Fibroblast of lung (primary cell): Measurements from ENCODE around the gene SLC22A12. TPM values are rescaled to one million over a fixed set of nuclear protein-coding genes. Genes with fewer than 3 reads are reported as not detected.

Experiments used
- DNase-seq, 2 donors: peaks; one replicate each; pipeline versions ENCODE4 v3.0.0 to v3.0.0-alpha.2; 2010; ENCODE audit warnings: low read depth in 2 of 2
- H2AFZ ChIP-seq: 2 replicates; pipeline ENCODE4 v1.5.1; 2012; ENCODE audit warnings: low read length, control low read depth, inconsistent platforms
- H3K27ac ChIP-seq: 2 replicates; pipeline ENCODE4 v1.5.1; 2011; ENCODE audit warnings: low read length, control low read depth; ENCODE audit not compliant: insufficient read depth
- H3K27me3 ChIP-seq: 2 replicates; pipeline ENCODE4 v1.5.1; 2011; ENCODE audit warnings: mild to moderate bottlenecking, low read length; ENCODE audit not compliant: control insufficient read depth, insufficient read depth
- H3K36me3 ChIP-seq: 2 replicates; pipeline ENCODE4 v1.5.1; 2011; ENCODE audit warnings: low read length; ENCODE audit not compliant: control insufficient read depth, insufficient read depth
- H3K4me1 ChIP-seq: 2 replicates; pipeline ENCODE4 v1.5.1; 2011; ENCODE audit warnings: low read length; ENCODE audit not compliant: control insufficient read depth, insufficient read depth; ENCODE audit errors: extremely low read depth
- H3K4me2 ChIP-seq: 2 replicates; pipeline ENCODE4 v1.5.1; 2011; ENCODE audit warnings: low read length, control low read depth; ENCODE audit not compliant: insufficient read depth; ENCODE audit errors: extremely low read depth
- H3K4me3 ChIP-seq, 4 experiments: fragments of 200-600 bp in 1 of 4; sonication (generic) in 1 of 4; replicated peaks in 1 of 4; 2 replicates each; pipeline ENCODE4 v1.5.1; 2011 to 2016; ENCODE audit warnings: low read length in 4 of 4, low read depth in 3 of 4, mild to moderate bottlenecking in 3 of 4, control low read depth in 2 of 4, inconsistent platforms in 1 of 4, mixed read lengths in 1 of 4; ENCODE audit not compliant: insufficient read depth in 1 of 4; ENCODE audit errors: control extremely low read depth in 1 of 4
- H3K79me2 ChIP-seq: 2 replicates; pipeline ENCODE4 v1.5.1; 2012; ENCODE audit warnings: mild to moderate bottlenecking, low read length, inconsistent platforms; ENCODE audit not compliant: control insufficient read depth, insufficient read depth
- H3K9ac ChIP-seq: 2 replicates; pipeline ENCODE4 v1.5.1; 2011; ENCODE audit warnings: mild to moderate bottlenecking, low read length, control low read depth; ENCODE audit not compliant: insufficient read depth
- H3K9me3 ChIP-seq: 2 replicates; pipeline ENCODE4 v1.5.1; 2012; ENCODE audit warnings: low read depth, low read length; ENCODE audit not compliant: control insufficient read depth, insufficient read depth
- H4K20me1 ChIP-seq: 2 replicates; pipeline ENCODE4 v1.5.1; 2011; ENCODE audit warnings: low read length; ENCODE audit not compliant: control insufficient read depth, insufficient read depth; ENCODE audit errors: extremely low read depth
- EZH2 ChIP-seq: IDR thresholded peaks from 2 replicates; pipeline ENCODE4 v1.5.1; 2012; ENCODE audit warnings: low read length, control low read depth, mild to moderate bottlenecking; ENCODE audit errors: missing control alignments
- polyA plus RNA-seq, 2 donors: library from polyadenylated mRNA; depleted of rRNA in 1 of 2; stranded (reverse) in 1 of 2; unstranded in 1 of 2; fragments of >200 nt; gene quantifications; 2 replicates each; pipeline ENCODE4 v1.2.1, GENCODE V29; 2011 to 2012; ENCODE audit warnings: missing spikeins in 1 of 2
- total RNA-seq: library from RNA; depleted of rRNA; stranded (reverse); fragments of >200 nt; gene quantifications from 2 replicates; pipeline ENCODE4 v1.2.1, GENCODE V29; 2014
- TF ChIP-seq, protein P1 (sequence below), 2 donors: IDR thresholded peaks in 1 of 2; conservative IDR thresholded peaks in 1 of 2; 1 replicate in 1 of 2; 2 replicates in 1 of 2; pipeline ENCODE4 v1.5.1; 2011 to 2012; ENCODE audit warnings: low read length in 2 of 2, control low read depth in 1 of 2, inconsistent platforms in 1 of 2, low read depth in 1 of 2, mild to moderate bottlenecking in 1 of 2

Gene SLC22A12
- total and polyA plus RNA-seq, 2 donors (not counting 1 experiment from before 2014, with no cell fraction given): not detected

DNA sequence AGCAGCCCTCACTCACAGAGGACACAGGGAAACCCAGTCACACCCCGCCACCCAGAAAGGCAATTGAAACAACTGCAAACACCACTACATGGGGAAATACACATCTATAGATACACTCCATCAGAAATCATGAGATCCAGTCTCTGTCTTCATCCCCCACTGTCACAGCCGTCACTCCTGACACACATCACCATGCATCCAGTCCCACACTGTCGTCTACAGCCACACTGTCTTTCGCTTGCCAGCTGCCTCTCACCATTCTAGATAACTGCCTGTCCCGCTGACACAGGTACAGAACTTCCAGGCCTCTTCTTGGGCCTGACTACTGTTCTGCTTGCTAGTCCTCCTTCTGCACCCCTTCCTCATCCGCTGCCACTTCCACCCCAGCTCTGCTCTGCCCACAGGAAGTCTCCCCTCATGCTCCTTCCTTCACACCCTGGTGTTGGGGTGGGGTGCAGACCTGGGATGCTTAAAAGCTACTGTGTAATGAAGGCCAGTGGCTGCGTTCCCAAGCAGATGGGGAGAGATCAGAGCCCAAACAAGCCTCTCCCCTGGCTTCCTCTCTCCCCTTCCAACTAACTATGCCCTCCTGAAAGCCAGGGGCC is 42.6 kb downstream of the SLC22A12 start:
- no peak for TF ChIP-seq EZH2
- TF ChIP-seq, protein P1, sequence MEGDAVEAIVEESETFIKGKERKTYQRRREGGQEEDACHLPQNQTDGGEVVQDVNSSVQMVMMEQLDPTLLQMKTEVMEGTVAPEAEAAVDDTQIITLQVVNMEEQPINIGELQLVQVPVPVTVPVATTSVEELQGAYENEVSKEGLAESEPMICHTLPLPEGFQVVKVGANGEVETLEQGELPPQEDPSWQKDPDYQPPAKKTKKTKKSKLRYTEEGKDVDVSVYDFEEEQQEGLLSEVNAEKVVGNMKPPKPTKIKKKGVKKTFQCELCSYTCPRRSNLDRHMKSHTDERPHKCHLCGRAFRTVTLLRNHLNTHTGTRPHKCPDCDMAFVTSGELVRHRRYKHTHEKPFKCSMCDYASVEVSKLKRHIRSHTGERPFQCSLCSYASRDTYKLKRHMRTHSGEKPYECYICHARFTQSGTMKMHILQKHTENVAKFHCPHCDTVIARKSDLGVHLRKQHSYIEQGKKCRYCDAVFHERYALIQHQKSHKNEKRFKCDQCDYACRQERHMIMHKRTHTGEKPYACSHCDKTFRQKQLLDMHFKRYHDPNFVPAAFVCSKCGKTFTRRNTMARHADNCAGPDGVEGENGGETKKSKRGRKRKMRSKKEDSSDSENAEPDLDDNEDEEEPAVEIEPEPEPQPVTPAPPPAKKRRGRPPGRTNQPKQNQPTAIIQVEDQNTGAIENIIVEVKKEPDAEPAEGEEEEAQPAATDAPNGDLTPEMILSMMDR (conservative IDR thresholded peaks at IDR 0.05 in 1 of 2, IDR thresholded peaks at IDR 0.05 in 1 of 2; ENCODE audit: low read depth in 1 of 2, low read length in 2 of 2): no peak
- no peaks in the 10 kb centered on the region for H3K36me3 ChIP-seq
- H3K9me3 ChIP-seq: no peaks in the 10 kb centered on the region
- H3K9ac ChIP-seq: no peak overlapping the region
- no peaks in the 10 kb centered on the region for H3K4me1 ChIP-seq
- H3K79me2 ChIP-seq: no peaks in the 10 kb centered on the region
- no peak overlapping the region for H3K27ac ChIP-seq
- no peak for DNase-seq
- no peak overlapping the region for H2AFZ ChIP-seq
- no peaks in the 10 kb centered on the region for H4K20me1 ChIP-seq
- H3K4me2 ChIP-seq: no peak overlapping the region
- peaks cover 5% of the 10 kb centered on the region for H3K27me3 ChIP-seq
- H3K4me3 ChIP-seq: no peak overlapping the region

DNA sequence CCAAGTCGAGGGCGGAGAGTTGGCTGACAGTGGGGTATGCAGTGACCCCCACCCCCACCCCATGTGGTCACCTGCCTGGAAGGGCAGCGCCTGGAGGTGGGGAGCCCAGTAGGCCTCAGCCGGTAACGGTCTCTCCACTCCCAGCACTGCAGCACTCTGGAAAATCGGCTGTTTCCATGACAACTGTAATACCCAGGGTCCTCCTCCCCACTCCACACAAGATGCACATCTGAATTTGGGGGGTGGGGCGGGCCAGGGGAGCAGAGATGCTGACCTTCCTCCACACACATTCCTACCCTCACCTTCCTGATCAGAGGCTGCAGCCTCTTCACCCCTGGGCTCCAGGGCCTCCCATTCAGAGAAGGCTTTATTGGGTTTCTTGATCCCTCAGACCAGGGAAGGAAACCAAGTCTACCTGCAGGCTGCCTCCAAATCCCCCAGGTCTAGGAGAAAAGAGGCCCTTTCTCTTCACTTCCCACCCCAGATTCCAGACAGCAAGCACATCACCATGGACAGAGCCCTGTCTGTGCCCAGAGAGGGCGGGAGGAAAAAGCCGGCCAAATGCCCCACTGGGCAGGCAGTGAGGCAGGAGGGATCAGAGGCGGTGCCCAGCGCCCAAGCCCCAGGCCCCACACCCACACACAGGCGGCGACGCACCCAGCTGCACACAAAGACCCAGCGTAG is 46.5 kb downstream of the SLC22A12 start:
- TF ChIP-seq EZH2: no peak
- TF ChIP-seq, protein P1 (conservative IDR thresholded peaks at IDR 0.05 in 1 of 2, IDR thresholded peaks at IDR 0.05 in 1 of 2; ENCODE audit: low read depth in 1 of 2, low read length in 2 of 2): no peak
- Histone ChIP-seq H3K9me3 (no peaks in the 10 kb centered on the region), H3K4me3 (no peak overlapping the region), H3K4me2 (no peak overlapping the region), H3K4me1 (no peaks in the 10 kb centered on the region), H4K20me1 (no peaks in the 10 kb centered on the region), H3K9ac (no peak overlapping the region), H3K36me3 (no peaks in the 10 kb centered on the region), H3K27me3 (peaks cover 29% of the 10 kb centered on the region), H3K27ac (no peak overlapping the region), H3K79me2 (no peaks in the 10 kb centered on the region), H2AFZ (no peak overlapping the region)
- no peak for DNase-seq

DNA sequence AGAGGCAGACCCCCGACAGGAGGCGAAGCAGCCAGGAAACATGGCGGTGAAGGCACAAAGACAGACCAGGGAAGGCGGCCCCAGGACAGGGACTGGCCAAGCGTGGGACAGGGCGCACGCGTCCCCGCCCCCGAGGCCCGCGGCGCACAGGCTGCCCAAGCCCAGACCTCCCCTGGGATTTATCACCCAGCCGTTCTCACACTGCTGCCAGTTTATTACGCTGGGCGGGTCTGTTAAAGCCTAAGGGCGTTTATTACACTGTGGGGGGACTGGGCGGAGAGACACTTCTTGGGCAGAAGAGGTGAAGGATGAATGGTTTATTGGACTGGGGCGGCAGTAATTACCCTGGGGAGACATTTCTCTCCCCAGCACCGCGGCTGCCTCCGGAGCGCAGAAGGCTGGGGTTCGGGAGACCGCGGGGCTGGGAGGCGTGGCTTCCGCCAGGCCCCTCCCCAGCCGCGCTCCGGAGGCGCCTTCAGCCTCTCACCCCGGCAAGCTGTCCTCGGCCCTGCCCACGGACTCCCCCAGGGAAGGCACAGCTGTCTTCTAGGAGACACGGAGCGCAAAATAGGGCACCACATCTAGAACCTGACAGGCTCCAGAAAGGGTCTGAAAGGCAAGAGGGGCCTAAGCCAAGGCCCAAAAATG is 47.1 kb downstream of the SLC22A12 start:
- Histone ChIP-seq H3K9ac (no peak overlapping the region), H3K4me1 (no peaks in the 10 kb centered on the region), H2AFZ (no peak overlapping the region), H3K4me2 (no peak overlapping the region), H3K4me3 (no peak overlapping the region), H3K36me3 (no peaks in the 10 kb centered on the region), H3K79me2 (no peaks in the 10 kb centered on the region), H4K20me1 (no peaks in the 10 kb centered on the region), H3K27ac (no peak overlapping the region), H3K27me3 (peaks cover 29% of the 10 kb centered on the region), H3K9me3 (no peaks in the 10 kb centered on the region)
- no peak for DNase-seq
- TF ChIP-seq EZH2: no peak
- TF ChIP-seq, protein P1 (conservative IDR thresholded peaks at IDR 0.05 in 1 of 2, IDR thresholded peaks at IDR 0.05 in 1 of 2; ENCODE audit: low read depth in 1 of 2, low read length in 2 of 2): no peak
